H9 (cell line): Measurements from ENCODE around the gene CACNA2D4. TPM values are rescaled to one million over a fixed set of nuclear protein-coding genes. Genes with fewer than 3 reads are reported as not detected.

ENCODE experiments used
- DNase-seq: peaks from one replicate; pipeline ENCODE4 v3.0.0-alpha.2; 2017
- H2AFZ ChIP-seq: one replicate; pipeline ENCODE4 v1.6.1; 2013; ENCODE audit warnings: mild to moderate bottlenecking, low read length, control low read depth, moderate library complexity
- H2AK5ac ChIP-seq: 2 replicates; pipeline ENCODE4 v1.6.1; 2013; ENCODE audit warnings: low read length, control low read depth, mixed read lengths; ENCODE audit not compliant: insufficient read length
- H2BK120ac ChIP-seq: one replicate; pipeline ENCODE4 v1.6.1; 2013; ENCODE audit warnings: low read depth, mild to moderate bottlenecking, low read length, control low read depth, inconsistent platforms; ENCODE audit not compliant: poor library complexity, severe bottlenecking
- H2BK12ac ChIP-seq: 2 replicates; pipeline ENCODE4 v1.6.1; 2013; ENCODE audit warnings: low read length, control low read depth, mixed read lengths, low read depth; ENCODE audit not compliant: insufficient read length
- H2BK15ac ChIP-seq: 2 replicates; pipeline ENCODE4 v1.6.1; 2013; ENCODE audit warnings: low read depth, low read length, control low read depth
- H2BK20ac ChIP-seq: one replicate; pipeline ENCODE4 v1.6.1; 2013; ENCODE audit warnings: low read depth, mild to moderate bottlenecking, low read length, control low read depth, inconsistent platforms; ENCODE audit not compliant: poor library complexity, severe bottlenecking
- H2BK5ac ChIP-seq: 2 replicates; pipeline ENCODE4 v1.6.1; 2013; ENCODE audit warnings: low read length, control low read depth, mixed read lengths; ENCODE audit not compliant: insufficient read length
- H3K14ac ChIP-seq: 2 replicates; pipeline ENCODE4 v1.6.1; 2013; ENCODE audit warnings: low read length, control low read depth; ENCODE audit not compliant: insufficient read depth
- H3K18ac ChIP-seq: 2 replicates; pipeline ENCODE4 v1.6.1; 2013; ENCODE audit warnings: low read depth, mild to moderate bottlenecking, mixed read lengths, low read length, control low read depth; ENCODE audit not compliant: insufficient read length
- H3K23ac ChIP-seq: 2 replicates; pipeline ENCODE4 v1.6.1; 2013; ENCODE audit warnings: low read length, control low read depth, mixed read lengths, low read depth; ENCODE audit not compliant: insufficient read length
- H3K23me2 ChIP-seq: 2 replicates; pipeline ENCODE4 v1.6.1; 2013; ENCODE audit warnings: low read depth, mild to moderate bottlenecking, mixed read lengths, low read length, control low read depth; ENCODE audit not compliant: insufficient read length, poor library complexity, severe bottlenecking
- H3K27ac ChIP-seq: 2 replicates; pipeline ENCODE4 v1.5.1; 2013; ENCODE audit warnings: low read length, control low read depth, mixed read lengths, low read depth; ENCODE audit not compliant: insufficient read length
- H3K27me3 ChIP-seq: 2 replicates; pipeline ENCODE4 v1.6.1; 2013; ENCODE audit warnings: low read length, control low read depth, inconsistent platforms; ENCODE audit not compliant: insufficient read depth
- H3K4ac ChIP-seq: 2 replicates; pipeline ENCODE4 v1.6.1; 2013; ENCODE audit warnings: low read depth, mild to moderate bottlenecking, control low read depth, inconsistent platforms, low read length, moderate library complexity
- H3K4me1 ChIP-seq: 2 replicates; pipeline ENCODE4 v1.6.1; 2013; ENCODE audit warnings: low read length, control low read depth, inconsistent platforms; ENCODE audit not compliant: insufficient read depth
- H3K4me2 ChIP-seq: 2 replicates; pipeline ENCODE4 v1.6.1; 2013; ENCODE audit warnings: low read length, control low read depth, mixed read lengths; ENCODE audit not compliant: insufficient read length, insufficient read depth
- H3K56ac ChIP-seq: 2 replicates; pipeline ENCODE4 v1.6.1; 2013; ENCODE audit warnings: low read depth, mild to moderate bottlenecking, mixed read lengths, low read length, control low read depth; ENCODE audit not compliant: insufficient read length
- H3K79me1 ChIP-seq: 2 replicates; pipeline ENCODE4 v1.6.1; 2013; ENCODE audit warnings: low read depth, mild to moderate bottlenecking, moderate library complexity, low read length, control low read depth, inconsistent platforms; ENCODE audit not compliant: insufficient read depth, poor library complexity, severe bottlenecking
- H3K79me2 ChIP-seq: 2 replicates; pipeline ENCODE4 v1.6.1; 2013; ENCODE audit warnings: low read length, control low read depth, inconsistent platforms; ENCODE audit not compliant: insufficient read depth
- H3K9ac ChIP-seq: 2 replicates; pipeline ENCODE4 v1.6.1; 2013; ENCODE audit warnings: low read length, control low read depth, mixed read lengths; ENCODE audit not compliant: insufficient read length; ENCODE audit errors: extremely low read depth
- H3K9me3 ChIP-seq: one replicate; pipeline ENCODE4 v1.6.1; 2013; ENCODE audit warnings: low read depth, low read length, inconsistent platforms; ENCODE audit not compliant: control insufficient read depth
- H3T11ph ChIP-seq: one replicate; pipeline ENCODE4 v1.6.1; 2013; ENCODE audit warnings: mild to moderate bottlenecking, low read length, control low read depth, inconsistent platforms
- H4K20me1 ChIP-seq: one replicate; pipeline ENCODE4 v1.6.1; 2013; ENCODE audit not compliant: control insufficient read depth, insufficient read length, insufficient read depth
- H4K5ac ChIP-seq: 2 replicates; pipeline ENCODE4 v1.6.1; 2013; ENCODE audit warnings: low read depth, mild to moderate bottlenecking, mixed read lengths, low read length, control low read depth; ENCODE audit not compliant: insufficient read length
- H4K8ac ChIP-seq: replicated peaks from 2 replicates; pipeline ENCODE4 v1.6.1; 2013; ENCODE audit warnings: low read length, control low read depth, mixed read lengths, low read depth; ENCODE audit not compliant: insufficient read length
- H4K91ac ChIP-seq: 2 replicates; pipeline ENCODE4 v1.6.1; 2013; ENCODE audit warnings: low read depth, mild to moderate bottlenecking, moderate library complexity, mixed read lengths, low read length, control low read depth; ENCODE audit not compliant: insufficient read length
- H3K27ac Mint-ChIP-seq, 3 experiments: 2 replicates in 2 of 3; 3 replicates in 1 of 3; pipeline ENCODE4 v1.8.0; 2020 to 2021; ENCODE audit warnings: mixed read lengths in 3 of 3, mild to moderate bottlenecking in 1 of 3, moderate library complexity in 1 of 3
- H3K27me3 Mint-ChIP-seq: 2 replicates; pipeline ENCODE4 v1.8.0; 2021; ENCODE audit warnings: low read depth, mild to moderate bottlenecking, moderate library complexity, mixed read lengths
- H3K36me3 Mint-ChIP-seq, 3 experiments: 2 replicates in 2 of 3; 3 replicates in 1 of 3; pipeline ENCODE4 v1.8.0; 2020 to 2021; ENCODE audit warnings: low read depth in 3 of 3, mixed read lengths in 3 of 3; ENCODE audit not compliant: insufficient read depth in 1 of 3
- H3K4me1 Mint-ChIP-seq, 2 experiments: 2 replicates each; pipeline ENCODE4 v1.8.0; 2020; ENCODE audit warnings: mixed read lengths in 2 of 2
- H3K4me3 Mint-ChIP-seq, 2 experiments: 2 replicates in 1 of 2; 3 replicates in 1 of 2; pipeline ENCODE4 v1.8.0; 2020 to 2021; ENCODE audit warnings: mild to moderate bottlenecking in 2 of 2, mixed read lengths in 2 of 2, moderate library complexity in 1 of 2
- H3K9me3 Mint-ChIP-seq, 2 experiments: 2 replicates in 1 of 2; 3 replicates in 1 of 2; pipeline ENCODE4 v1.8.0; 2020; ENCODE audit warnings: mild to moderate bottlenecking in 2 of 2, mixed read lengths in 2 of 2, moderate library complexity in 1 of 2
- WGBS: extraction: QIAGEN DNeasy Blood & Tissue Kit; methylation state at CpG from one replicate; pipeline ENCODE4 v1.1.7; 2013; ENCODE audit warnings: missing lambda C conversion rate, low lambda C conversion rate, mixed read lengths; ENCODE audit not compliant: insufficient read length; ENCODE audit errors: extremely low coverage; 5-methylcytosine and 5-hydroxymethylcytosine counted together
- total RNA-seq: library from RNA; stranded (reverse); gene quantifications from 2 replicates; pipeline ENCODE4 v1.2.1, GENCODE V29; 2021
- TF ChIP-seq, protein P1 (sequence below): fragments of 200-600 bp; sonication (generic); conservative IDR thresholded peaks from 3 replicates; pipeline ENCODE4 v1.8.0; 2021; ENCODE audit warnings: antibody characterized with exemption, mild to moderate bottlenecking

Gene CACNA2D4
- total RNA-seq, 1 experiment from 2014 or later, result 0.79 TPM

DNA sequence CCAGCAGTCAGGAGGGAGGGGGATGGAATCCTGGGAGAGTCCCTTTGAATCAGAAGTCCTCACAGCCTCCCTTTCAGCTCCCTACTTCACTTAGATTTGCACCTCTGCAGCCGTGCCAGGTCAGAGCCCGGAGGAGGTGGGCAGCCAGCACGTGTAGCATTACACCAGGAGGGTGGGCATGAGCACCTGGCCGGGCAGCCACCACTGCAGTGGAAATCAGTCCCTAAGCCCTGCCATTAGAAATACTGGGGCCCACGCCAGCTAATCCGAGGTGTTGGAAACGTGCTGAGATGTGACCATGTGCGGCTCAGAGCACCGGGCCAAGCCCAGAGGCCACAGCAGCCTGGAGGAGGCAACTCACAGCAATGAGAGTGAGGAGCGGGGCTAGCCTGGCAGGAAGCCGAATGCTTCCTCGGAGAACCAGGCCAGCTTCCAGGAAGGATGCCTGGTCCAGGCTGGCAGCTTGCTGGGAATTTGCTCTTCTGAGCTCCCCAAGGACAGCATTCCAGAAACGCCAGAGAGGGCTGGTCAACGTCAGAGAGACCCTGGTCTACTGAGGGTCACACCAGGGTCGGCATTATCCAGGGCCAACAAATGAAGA lies 9.4 kb upstream of the CACNA2D4 start:
- no peak overlapping the region for H3K4me3 Mint-ChIP-seq
- Histone ChIP-seq H3K23me2 (no peaks in the 10 kb centered on the region), H2BK5ac (no peak overlapping the region), H3K4me2 (no peak overlapping the region), H3K79me1 (no peaks in the 10 kb centered on the region), H3T11ph (no peak overlapping the region), H3K9me3 (no peaks in the 10 kb centered on the region), H2BK20ac (no peak overlapping the region), H4K8ac (no peak overlapping the region), H2BK120ac (no peak overlapping the region), H3K23ac (no peak overlapping the region), H2AFZ (no peak overlapping the region), H3K79me2 (no peaks in the 10 kb centered on the region), H3K9ac (no peak overlapping the region), H4K20me1 (no peaks in the 10 kb centered on the region), H3K56ac (no peak overlapping the region), H2AK5ac (no peak overlapping the region), H4K5ac (no peak overlapping the region), H3K27me3 (no peaks in the 10 kb centered on the region), H4K91ac (no peak overlapping the region), H3K14ac (no peak overlapping the region), H2BK12ac (no peak overlapping the region), H3K18ac (no peak overlapping the region), H3K27ac (no peak overlapping the region), H3K4ac (no peak overlapping the region), H3K4me1 (no peaks in the 10 kb centered on the region), H2BK15ac (no peak overlapping the region)
- no CpG with 5 or more reads among the region's 15 CpGs for WGBS
- DNase-seq, result peak; percentile 26
- H3K27ac Mint-ChIP-seq, result no peak overlapping the region
- no peaks in the 10 kb centered on the region for H3K36me3 Mint-ChIP-seq
- H3K27me3 Mint-ChIP-seq, result peaks cover 4% of the 10 kb centered on the region
- TF ChIP-seq, protein P1, sequence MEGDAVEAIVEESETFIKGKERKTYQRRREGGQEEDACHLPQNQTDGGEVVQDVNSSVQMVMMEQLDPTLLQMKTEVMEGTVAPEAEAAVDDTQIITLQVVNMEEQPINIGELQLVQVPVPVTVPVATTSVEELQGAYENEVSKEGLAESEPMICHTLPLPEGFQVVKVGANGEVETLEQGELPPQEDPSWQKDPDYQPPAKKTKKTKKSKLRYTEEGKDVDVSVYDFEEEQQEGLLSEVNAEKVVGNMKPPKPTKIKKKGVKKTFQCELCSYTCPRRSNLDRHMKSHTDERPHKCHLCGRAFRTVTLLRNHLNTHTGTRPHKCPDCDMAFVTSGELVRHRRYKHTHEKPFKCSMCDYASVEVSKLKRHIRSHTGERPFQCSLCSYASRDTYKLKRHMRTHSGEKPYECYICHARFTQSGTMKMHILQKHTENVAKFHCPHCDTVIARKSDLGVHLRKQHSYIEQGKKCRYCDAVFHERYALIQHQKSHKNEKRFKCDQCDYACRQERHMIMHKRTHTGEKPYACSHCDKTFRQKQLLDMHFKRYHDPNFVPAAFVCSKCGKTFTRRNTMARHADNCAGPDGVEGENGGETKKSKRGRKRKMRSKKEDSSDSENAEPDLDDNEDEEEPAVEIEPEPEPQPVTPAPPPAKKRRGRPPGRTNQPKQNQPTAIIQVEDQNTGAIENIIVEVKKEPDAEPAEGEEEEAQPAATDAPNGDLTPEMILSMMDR, result no peak
- peaks cover 2 to 9% of the 10 kb centered on the region in 2 experiments; a peak in 2 of 4 replicates for H3K4me1 Mint-ChIP-seq
- no peaks in the 10 kb centered on the region; a peak in 1 of 5 replicates for H3K9me3 Mint-ChIP-seq
